ENCODE data around the gene MTSS2.
"Not testable (repeated sequence)": the region's sequence is repeated elsewhere in the genome, so short reads cannot be mapped to it uniquely, and the experiment has no call there.

The MTSS2 gene

GRCh38 chr16:70653809-70654771 is 31.8 kb downstream of the MTSS2 start:
- peak; percentile 72 for DNase-seq (ENCODE audit: low spot score)

- no peak for DNase-seq (ENCODE audit: low spot score)
Observed at GRCh38 chr16:70653406-70653805, 32.4 kb downstream of the MTSS2 start.

GRCh38 chr16:70652322-70652721 is 33.5 kb downstream of the MTSS2 start:
- no peak for DNase-seq (ENCODE audit: low spot score)

GRCh38 chr16:70651524-70651923 is 34.3 kb downstream of the MTSS2 start:
- no peak for DNase-seq (ENCODE audit: low spot score)

- no peak for DNase-seq (ENCODE audit: low spot score)
Observed at GRCh38 chr16:70650216-70650615, 35.6 kb downstream of the MTSS2 start.

GRCh38 chr16:70649300-70649699 is 36.6 kb downstream of the MTSS2 start:
- no peak for DNase-seq (ENCODE audit: low spot score)

- DNase-seq (ENCODE audit: low spot score), result no peak
Observed at GRCh38 chr16:70648606-70649005, 37.2 kb downstream of the MTSS2 start.

GRCh38 chr16:70647441-70648359 is 38.2 kb downstream of the MTSS2 start:
- no peak for DNase-seq (ENCODE audit: low spot score)

GRCh38 chr16:70646260-70647241 is 39.3 kb downstream of the MTSS2 start, which contains the start of gene IL34:
Gene IL34, plus strand, starts transcription at chr16:70646559. Its CDS starts 389 bp downstream, at chr16:70646948.
- no peak for DNase-seq (ENCODE audit: low spot score)

- no peak for DNase-seq (ENCODE audit: low spot score)
Observed at GRCh38 chr16:70644763-70645597, 40.9 kb downstream of the MTSS2 start.

- DNase-seq (ENCODE audit: low spot score), result not testable (repeated sequence)
Observed at GRCh38 chr16:70643264-70643663, 42.6 kb downstream of the MTSS2 start.

GRCh38 chr16:70642633-70643032 is 43.2 kb downstream of the MTSS2 start:
- DNase-seq (ENCODE audit: low spot score), result no peak

GRCh38 chr16:70638814-70639792 is 46.8 kb downstream of the MTSS2 start:
- peak; percentile 82 for DNase-seq (ENCODE audit: low spot score)
